ENCODE results near the gene OR2G6.
"Not testable (repeated sequence)": the region's sequence is repeated elsewhere in the genome, so short reads cannot be mapped to it uniquely, and the experiment has no call there.

Gene OR2G6

DNA sequence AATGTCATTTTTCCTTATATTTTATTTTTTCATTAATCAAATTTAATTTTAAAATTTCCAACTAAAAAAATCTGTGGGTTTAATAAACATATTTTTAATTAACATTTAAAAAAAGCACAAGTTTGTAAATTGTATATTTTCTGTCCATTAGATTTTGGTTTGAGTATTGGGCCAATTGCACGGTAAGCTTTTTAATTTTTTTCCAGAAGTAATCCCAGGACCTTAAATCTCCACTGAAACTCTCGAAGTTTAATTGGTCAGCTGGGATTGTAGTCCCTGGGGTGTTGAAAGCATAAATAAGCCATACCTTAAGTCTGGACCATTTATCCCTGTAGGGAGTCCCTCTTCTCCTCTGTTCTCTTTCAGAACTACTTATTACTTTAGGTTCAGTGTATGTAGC lies at the start of gene OR2G6:
Gene OR2G6 (plus strand): TSS at position 301 of the 400 bp plus-strand sequence. CDS start 13,574 bp downstream, outside the sequence.
- in situ Hi-C loops (cut with MboI; ENCODE audit: low sequenced_read_pairs), result not testable (repeated sequence)

DNA sequence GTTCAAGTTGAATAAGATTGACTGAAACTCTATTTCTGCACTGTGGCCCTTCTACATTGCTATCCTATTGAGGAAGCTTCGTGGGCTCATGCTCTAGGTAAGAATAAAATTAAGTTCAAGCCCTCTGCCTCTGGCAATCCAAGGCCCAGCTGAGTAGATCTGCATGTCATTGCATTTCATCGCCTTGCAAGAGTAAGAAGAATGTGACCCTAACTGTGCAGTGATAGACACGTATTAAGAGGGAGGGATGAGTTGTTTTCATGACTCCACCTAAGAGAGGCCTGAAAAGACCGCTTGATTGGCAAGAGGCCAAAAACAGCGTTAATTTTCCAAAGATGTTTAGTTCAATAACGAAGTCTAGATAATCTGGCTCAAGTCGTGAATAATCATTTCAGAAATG lies 48.8 kb upstream of the OR2G6 start:
- in situ Hi-C loops (cut with MboI; ENCODE audit: low sequenced_read_pairs), result not testable (repeated sequence)

GRCh38 chr1:248471154-248471553 lies 36.7 kb upstream of the OR2G6 start:
- in situ Hi-C loops (cut with MboI; ENCODE audit: low sequenced_read_pairs), result no loop called here

DNA sequence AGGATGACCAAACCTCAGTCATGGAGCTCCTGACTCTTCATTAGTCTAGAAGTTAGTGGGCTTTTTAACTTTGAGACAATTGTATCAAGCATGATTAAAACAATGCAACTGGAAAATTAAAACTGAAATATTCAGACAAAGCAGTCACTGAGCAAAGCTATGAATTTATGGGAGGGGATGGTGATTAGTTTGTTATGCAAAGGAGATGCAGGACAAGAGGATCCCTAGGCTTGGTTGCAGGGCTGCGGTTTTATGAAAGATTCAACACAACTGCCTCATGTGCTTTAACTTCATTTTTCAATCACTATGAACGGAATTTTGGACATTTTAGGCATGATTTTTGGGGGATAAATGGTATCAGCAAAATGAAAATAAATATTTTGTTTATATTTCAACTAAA lies 35.8 kb upstream of the OR2G6 start:
- in situ Hi-C loops (cut with MboI; ENCODE audit: low sequenced_read_pairs), result not testable (repeated sequence)

- in situ Hi-C loops (cut with MboI; ENCODE audit: low sequenced_read_pairs), result not testable (repeated sequence)
Measured at GRCh38 chr1:248473051-248473450, 34.8 kb upstream of the OR2G6 start, which contains the start of gene OR2T3. OR2T3 (plus strand) TSS chr1:248473351; CDS start chr1:248473351, 0 bp downstream.

DNA sequence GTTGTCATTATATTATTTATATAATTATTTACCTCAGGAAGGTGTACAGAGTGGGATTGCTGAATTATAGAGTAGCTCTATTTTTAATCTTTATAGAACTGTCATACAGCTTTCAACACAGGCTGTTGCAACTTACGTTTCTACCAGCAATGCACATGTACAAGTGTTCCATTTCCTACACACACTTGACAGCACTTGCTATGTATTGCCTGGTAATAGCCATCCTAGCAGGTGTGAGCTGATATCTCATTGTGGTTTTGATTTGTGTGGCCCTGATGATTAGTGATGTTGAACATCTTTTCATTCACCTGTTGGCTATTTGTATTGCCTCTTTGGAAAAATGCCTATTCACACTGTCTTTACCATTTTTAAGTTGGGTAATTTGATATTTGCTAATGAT lies 32.2 kb upstream of the OR2G6 start:
- in situ Hi-C loops (cut with MboI; ENCODE audit: low sequenced_read_pairs), result not testable (repeated sequence)

DNA sequence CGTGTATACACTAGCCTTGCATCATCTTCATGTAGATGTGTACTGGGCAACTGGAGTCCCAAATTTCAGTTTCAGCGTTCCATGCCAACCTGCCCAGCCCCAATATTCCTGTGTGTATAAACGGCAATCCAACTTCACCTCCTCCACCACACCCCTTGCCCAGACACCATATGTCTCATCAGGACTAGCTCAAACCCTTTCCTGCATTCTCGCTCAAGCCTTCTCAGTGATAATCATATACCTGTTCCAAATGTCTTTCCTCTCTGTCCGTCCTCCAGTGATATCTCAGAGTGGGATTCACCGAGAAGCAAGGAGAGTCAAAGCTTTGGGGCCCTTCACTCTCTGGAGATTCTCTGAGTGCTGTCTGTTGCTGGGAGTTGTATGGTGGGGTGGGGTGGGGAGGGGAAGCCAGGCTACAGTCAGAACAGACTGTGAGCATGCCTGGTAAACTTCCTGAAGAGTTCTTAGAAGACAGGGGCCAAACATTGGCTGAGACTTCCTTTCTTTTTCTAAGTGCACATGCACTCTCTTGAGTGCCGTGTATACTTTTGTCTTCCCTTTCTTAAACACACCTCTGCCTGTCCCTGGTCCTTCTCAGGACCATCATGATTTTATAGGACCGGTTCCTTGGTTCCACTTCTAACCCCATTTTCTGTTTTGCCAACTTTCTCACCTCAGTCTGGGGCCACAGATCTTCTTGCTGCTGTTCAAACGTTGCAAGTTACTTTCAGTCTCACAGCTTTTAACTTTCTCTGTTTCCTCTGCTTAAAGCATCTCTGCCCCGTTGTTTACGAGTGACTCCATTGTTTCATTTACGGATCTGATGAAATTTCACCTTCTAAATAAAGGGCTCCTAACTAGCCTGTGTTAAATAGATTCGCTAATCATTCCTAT lies 25.9 kb upstream of the OR2G6 start:
- in situ Hi-C loops (cut with MboI; ENCODE audit: low sequenced_read_pairs), result not testable (repeated sequence)

DNA sequence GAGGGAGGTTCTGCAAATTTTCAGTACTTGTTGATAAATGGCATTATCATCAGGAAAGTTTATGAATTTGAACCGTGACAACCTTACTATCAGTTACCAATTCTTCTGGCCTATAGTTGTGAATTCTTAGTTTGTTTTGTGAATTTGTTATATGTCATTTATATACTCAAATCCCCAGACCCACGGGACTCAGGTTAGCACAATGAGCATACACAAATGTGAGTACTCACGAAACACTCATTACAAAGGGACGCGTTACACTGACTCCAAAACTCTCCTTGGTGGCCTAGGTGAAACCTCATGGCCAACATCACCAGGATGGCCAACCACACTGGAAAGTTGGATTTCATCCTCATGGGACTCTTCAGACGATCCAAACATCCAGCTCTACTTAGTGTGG lies 19.6 kb upstream of the OR2G6 start, which contains the start of gene OR2T5:
Gene OR2T5 (plus strand): TSS at position 301 of the 400 bp plus-strand sequence. CDS start 0 bp downstream, at position 301.
- in situ Hi-C loops (cut with MboI; ENCODE audit: low sequenced_read_pairs), result not testable (repeated sequence)

DNA sequence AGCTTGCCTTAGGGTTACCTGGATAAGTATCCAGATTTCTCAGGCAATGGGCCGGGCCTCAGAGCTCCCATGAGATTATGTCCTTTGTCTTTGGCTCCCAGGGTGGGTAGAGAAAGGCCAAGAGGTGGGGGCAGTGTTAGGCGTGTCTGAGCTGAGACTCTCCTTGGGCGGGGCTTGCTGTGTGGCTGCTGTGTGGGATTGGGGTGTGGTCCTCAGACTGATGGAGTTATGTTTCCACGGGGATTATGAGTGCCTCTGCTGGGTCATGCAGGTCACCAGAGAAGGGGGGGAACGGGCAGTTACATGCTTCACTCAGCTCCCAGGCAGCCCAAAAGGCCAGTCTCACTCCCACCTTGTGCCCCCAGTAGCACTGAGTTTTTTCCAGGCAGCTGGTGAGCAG lies 11.2 kb upstream of the OR2G6 start:
- in situ Hi-C loops (cut with MboI; ENCODE audit: low sequenced_read_pairs), result not testable (repeated sequence)

- in situ Hi-C loops (cut with MboI; ENCODE audit: low sequenced_read_pairs), result not testable (repeated sequence)
Measured at GRCh38 chr1:248500305-248501035, 7.4 kb upstream of the OR2G6 start.

DNA sequence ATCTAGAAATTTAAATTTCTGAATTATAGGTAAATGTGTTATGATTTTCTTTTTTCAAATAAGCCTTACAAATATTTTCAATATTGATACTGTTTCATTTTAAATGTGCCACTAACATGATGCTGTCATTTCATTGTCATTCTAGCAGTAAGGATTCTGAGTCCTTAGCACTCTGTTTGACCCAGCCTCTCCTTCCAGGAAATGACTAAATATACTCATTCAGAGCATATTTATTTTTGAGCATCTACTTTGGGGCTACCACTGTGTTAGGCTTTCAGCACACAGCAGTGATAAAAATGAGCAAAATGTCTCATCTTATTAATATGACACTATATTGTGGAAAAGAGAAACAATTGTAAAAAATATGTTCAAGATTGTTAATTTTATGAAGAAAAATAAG lies 2.3 kb downstream of the OR2G6 start:
- in situ Hi-C loops (cut with MboI; ENCODE audit: low sequenced_read_pairs), result not testable (repeated sequence)

DNA sequence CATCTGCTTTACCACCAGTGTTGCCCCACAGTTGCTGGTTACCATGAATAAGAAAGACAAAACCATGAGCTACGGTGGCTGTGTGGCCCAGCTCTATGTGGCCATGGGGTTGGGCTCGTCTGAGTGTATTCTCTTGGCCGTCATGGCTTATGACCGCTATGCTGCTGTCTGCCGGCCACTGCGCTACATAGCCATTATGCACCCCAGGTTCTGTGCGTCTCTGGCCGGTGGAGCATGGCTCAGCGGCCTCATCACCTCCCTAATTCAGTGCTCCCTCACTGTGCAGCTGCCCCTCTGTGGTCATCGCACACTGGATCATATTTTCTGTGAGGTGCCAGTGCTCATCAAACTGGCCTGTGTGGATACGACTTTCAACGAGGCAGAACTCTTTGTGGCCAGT lies 14.0 kb downstream of the OR2G6 start:
- in situ Hi-C loops (cut with MboI; ENCODE audit: low sequenced_read_pairs), result no loop called here

GRCh38 chr1:248537449-248537848 lies 29.6 kb downstream of the OR2G6 start:
- in situ Hi-C loops (cut with MboI; ENCODE audit: low sequenced_read_pairs), result not testable (repeated sequence)

- in situ Hi-C loops (cut with MboI; ENCODE audit: low sequenced_read_pairs), result not testable (repeated sequence)
Measured at GRCh38 chr1:248547383-248547782, 39.5 kb downstream of the OR2G6 start.

DNA sequence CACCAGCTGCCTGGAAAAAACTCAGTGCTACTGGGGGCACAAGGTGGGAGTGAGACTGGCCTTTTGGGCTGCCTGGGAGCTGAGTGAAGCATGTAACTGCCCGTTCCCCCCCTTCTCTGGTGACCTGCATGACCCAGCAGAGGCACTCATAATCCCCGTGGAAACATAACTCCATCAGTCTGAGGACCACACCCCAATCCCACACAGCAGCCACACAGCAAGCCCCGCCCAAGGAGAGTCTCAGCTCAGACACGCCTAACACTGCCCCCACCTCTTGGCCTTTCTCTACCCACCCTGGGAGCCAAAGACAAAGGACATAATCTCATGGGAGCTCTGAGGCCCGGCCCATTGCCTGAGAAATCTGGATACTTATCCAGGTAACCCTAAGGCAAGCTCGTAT lies 43.2 kb downstream of the OR2G6 start:
- in situ Hi-C loops (cut with MboI; ENCODE audit: low sequenced_read_pairs), result not testable (repeated sequence)

GRCh38 chr1:248562672-248563071 lies 54.8 kb downstream of the OR2G6 start, which contains the start of gene OR2T29:
OR2T29 (minus strand) TSS chr1:248562772; CDS start chr1:248559491, 3,281 bp downstream.
- in situ Hi-C loops (cut with MboI; ENCODE audit: low sequenced_read_pairs), result not testable (repeated sequence)

GRCh38 chr1:248565530-248566373 lies 57.9 kb downstream of the OR2G6 start:
- in situ Hi-C loops (cut with MboI; ENCODE audit: low sequenced_read_pairs), result not testable (repeated sequence)

- in situ Hi-C loops (cut with MboI; ENCODE audit: low sequenced_read_pairs), result not testable (repeated sequence)
Measured at GRCh38 chr1:248569049-248569448, 61.2 kb downstream of the OR2G6 start.

GRCh38 chr1:248570811-248571210 lies 62.9 kb downstream of the OR2G6 start:
- in situ Hi-C loops (cut with MboI; ENCODE audit: low sequenced_read_pairs), result not testable (repeated sequence)

DNA sequence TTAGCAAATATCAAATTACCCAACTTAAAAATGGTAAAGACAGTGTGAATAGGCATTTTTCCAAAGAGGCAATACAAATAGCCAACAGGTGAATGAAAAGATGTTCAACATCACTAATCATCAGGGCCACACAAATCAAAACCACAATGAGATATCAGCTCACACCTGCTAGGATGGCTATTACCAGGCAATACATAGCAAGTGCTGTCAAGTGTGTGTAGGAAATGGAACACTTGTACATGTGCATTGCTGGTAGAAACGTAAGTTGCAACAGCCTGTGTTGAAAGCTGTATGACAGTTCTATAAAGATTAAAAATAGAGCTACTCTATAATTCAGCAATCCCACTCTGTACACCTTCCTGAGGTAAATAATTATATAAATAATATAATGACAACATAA lies 64.2 kb downstream of the OR2G6 start:
- in situ Hi-C loops (cut with MboI; ENCODE audit: low sequenced_read_pairs), result not testable (repeated sequence)

GRCh38 chr1:248573856-248574255 lies 66.0 kb downstream of the OR2G6 start:
- in situ Hi-C loops (cut with MboI; ENCODE audit: low sequenced_read_pairs), result not testable (repeated sequence)

All from HL-60/S4 (cell line).